Trophoblast cell (in vitro differentiated cells and primary cell): ENCODE data around the gene JPT1.

ENCODE experiments used
- DNase-seq, 2 donors: peaks; one replicate each; pipeline ENCODE4 v3.0.0-alpha.2; 2016
- H2AFZ ChIP-seq: 2 replicates; pipeline ENCODE4 v1.6.1; 2013; ENCODE audit warnings: low read length, moderate library complexity, mild to moderate bottlenecking; ENCODE audit not compliant: insufficient read depth, poor library complexity
- H2AK5ac ChIP-seq: 2 replicates; pipeline ENCODE4 v1.6.1; 2013; ENCODE audit warnings: mild to moderate bottlenecking, low read length
- H2BK120ac ChIP-seq: 2 replicates; pipeline ENCODE4 v1.6.1; 2013; ENCODE audit warnings: low read length, mild to moderate bottlenecking, moderate library complexity; ENCODE audit not compliant: insufficient read depth, poor library complexity
- H2BK12ac ChIP-seq: 2 replicates; pipeline ENCODE4 v1.6.1; 2013; ENCODE audit warnings: mild to moderate bottlenecking, low read length, moderate library complexity
- H2BK5ac ChIP-seq: 2 replicates; pipeline ENCODE4 v1.6.1; 2013; ENCODE audit warnings: low read length, low read depth, moderate library complexity, mild to moderate bottlenecking; ENCODE audit not compliant: poor library complexity
- H3K14ac ChIP-seq: 2 replicates; pipeline ENCODE4 v1.6.1; 2013; ENCODE audit warnings: mild to moderate bottlenecking, low read length
- H3K18ac ChIP-seq: 2 replicates; pipeline ENCODE4 v1.6.1; 2013; ENCODE audit warnings: mild to moderate bottlenecking, low read length
- H3K23ac ChIP-seq: 2 replicates; pipeline ENCODE4 v1.6.1; 2013; ENCODE audit warnings: low read length
- H3K27ac ChIP-seq: 2 replicates; pipeline ENCODE4 v1.5.1; 2013; ENCODE audit warnings: low read depth, mild to moderate bottlenecking, inconsistent platforms, low read length, moderate library complexity
- H3K27me3 ChIP-seq: 2 replicates; pipeline ENCODE4 v1.6.1; 2013; ENCODE audit warnings: inconsistent platforms, mild to moderate bottlenecking, low read length, moderate library complexity; ENCODE audit not compliant: insufficient read depth
- H3K36me3 ChIP-seq, 2 experiments: 1 replicate in 1 of 2; 2 replicates in 1 of 2; pipeline ENCODE4 v1.6.1; 2013; ENCODE audit warnings: low read length in 2 of 2, mild to moderate bottlenecking in 2 of 2, moderate library complexity in 1 of 2; ENCODE audit not compliant: insufficient read depth in 2 of 2, control insufficient read depth in 1 of 2
- H3K4ac ChIP-seq: 2 replicates; pipeline ENCODE4 v1.6.1; 2013; ENCODE audit warnings: low read depth, mild to moderate bottlenecking, low read length, moderate library complexity
- H3K4me1 ChIP-seq, 2 experiments: 1 replicate in 1 of 2; 2 replicates in 1 of 2; pipeline ENCODE4 v1.6.1; 2013; ENCODE audit warnings: low read length in 2 of 2, mild to moderate bottlenecking in 2 of 2, moderate library complexity in 1 of 2; ENCODE audit not compliant: insufficient read depth in 2 of 2, control insufficient read depth in 1 of 2
- H3K4me2 ChIP-seq: 2 replicates; pipeline ENCODE4 v1.6.1; 2013; ENCODE audit warnings: inconsistent platforms, mild to moderate bottlenecking, low read length, moderate library complexity
- H3K4me3 ChIP-seq: 2 replicates; pipeline ENCODE4 v1.5.1; 2013; ENCODE audit warnings: mild to moderate bottlenecking, low read depth, low read length, inconsistent platforms
- H3K79me1 ChIP-seq: one replicate; pipeline ENCODE4 v1.6.1; 2013; ENCODE audit warnings: low read length
- H3K79me2 ChIP-seq: 2 replicates; pipeline ENCODE4 v1.6.1; 2013; ENCODE audit warnings: low read length, mild to moderate bottlenecking; ENCODE audit not compliant: control insufficient read depth, insufficient read depth, poor library complexity
- H3K9ac ChIP-seq: 2 replicates; pipeline ENCODE4 v1.6.1; 2013; ENCODE audit warnings: mild to moderate bottlenecking, low read length
- H3K9me3 ChIP-seq: 2 replicates; pipeline ENCODE4 v1.6.1; 2013; ENCODE audit warnings: low read depth, mild to moderate bottlenecking, control low read depth, inconsistent platforms, low read length; ENCODE audit not compliant: insufficient read depth
- H4K12ac ChIP-seq: 2 replicates; pipeline ENCODE4 v1.6.1; 2013; ENCODE audit warnings: low read depth, mild to moderate bottlenecking, low read length, moderate library complexity
- H4K8ac ChIP-seq: 2 replicates; pipeline ENCODE4 v1.6.1; 2013; ENCODE audit warnings: low read depth, mild to moderate bottlenecking, low read length, moderate library complexity
- H4K91ac ChIP-seq: one replicate; pipeline ENCODE4 v1.6.1; 2013; ENCODE audit warnings: low read depth, mild to moderate bottlenecking, low read length, moderate library complexity
- WGBS: extraction: QIAGEN DNeasy Blood & Tissue Kit; methylation state at CpG from one replicate; pipeline ENCODE4 v1.1.7; 2013; ENCODE audit warnings: missing lambda C conversion rate; ENCODE audit not compliant: insufficient read length, insufficient coverage; ENCODE audit errors: extremely low coverage; 5-methylcytosine and 5-hydroxymethylcytosine counted together

JPT1 gene

GRCh38 chr17:75188614-75189013 lies 34.3 kb upstream of the JPT1 start:
- Histone ChIP-seq H2BK5ac (no peak overlapping the region), H3K18ac (no peak overlapping the region), H3K14ac (no peak overlapping the region), H4K91ac (no peak overlapping the region), H3K4me2 (no peak overlapping the region), H3K23ac (no peak overlapping the region), H3K4me1 (no peaks in the 10 kb centered on the region), H3K36me3 (no peaks in the 10 kb centered on the region), H3K9me3 (no peaks in the 10 kb centered on the region), H2BK120ac (no peak overlapping the region), H3K79me1 (no peaks in the 10 kb centered on the region), H3K9ac (no peak overlapping the region), H3K79me2 (no peaks in the 10 kb centered on the region), H3K27me3 (no peaks in the 10 kb centered on the region), H2AFZ (no peak overlapping the region), H2BK12ac (no peak overlapping the region), H3K4me3 (no peak overlapping the region), H3K4ac (no peak overlapping the region), H4K8ac (no peak overlapping the region), H2AK5ac (no peak overlapping the region), H3K27ac (no peak overlapping the region), H4K12ac (no peak overlapping the region)
- DNase-seq = no peak
- no CpG with 5 or more reads among the region's 6 CpGs for WGBS

DNA sequence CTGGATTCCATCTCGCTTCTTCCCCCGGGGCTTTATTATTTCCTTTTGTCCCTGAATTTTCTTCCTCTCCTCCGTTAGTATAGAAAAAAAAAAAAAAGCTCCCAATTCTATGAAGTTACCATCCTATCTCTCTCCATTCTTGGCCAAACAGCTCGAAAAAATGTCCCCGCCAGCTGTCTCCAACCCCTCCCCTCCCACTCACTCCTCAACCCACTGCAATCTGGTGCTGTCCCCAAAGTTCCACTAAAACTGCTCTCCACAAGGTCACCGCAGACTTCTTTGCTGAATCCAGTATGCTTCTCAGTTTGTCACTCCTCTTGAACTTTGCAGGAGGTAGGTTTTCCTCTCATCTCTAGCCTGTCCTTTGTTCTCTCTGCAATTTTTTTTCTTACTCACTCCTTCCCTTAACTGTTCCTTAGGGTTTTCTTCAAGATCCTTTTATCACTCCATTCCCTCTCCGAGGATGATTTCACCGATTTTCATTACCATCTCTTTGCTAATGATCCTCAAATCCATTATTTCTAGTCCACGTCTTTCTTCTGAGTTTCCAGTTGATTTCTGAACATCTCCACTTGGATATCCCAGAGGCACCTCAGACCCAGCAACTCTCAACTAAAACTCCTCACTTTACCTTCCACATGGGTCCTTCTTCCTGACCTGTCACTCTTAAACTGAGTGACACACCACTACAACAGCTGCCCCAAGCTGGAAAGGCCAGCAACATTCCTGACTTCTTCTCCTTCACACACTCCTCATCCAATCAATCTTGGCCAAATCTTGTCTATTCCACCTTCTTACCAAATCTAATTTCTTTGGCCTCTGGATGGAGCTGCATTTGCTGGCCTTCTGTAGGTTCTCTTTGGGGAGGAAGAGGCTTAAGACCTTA lies 29.9 kb upstream of the JPT1 start:
- no peak overlapping the region for H4K8ac ChIP-seq
- H4K12ac ChIP-seq = no peak overlapping the region
- no peak overlapping the region for H2BK120ac ChIP-seq
- H2BK12ac ChIP-seq = no peak overlapping the region
- H3K9me3 ChIP-seq = no peaks in the 10 kb centered on the region
- H3K9ac ChIP-seq = no peak overlapping the region
- no peaks in the 10 kb centered on the region for H3K27me3 ChIP-seq
- H2BK5ac ChIP-seq = no peak overlapping the region
- peaks cover 11% of the 10 kb centered on the region for H3K79me1 ChIP-seq
- DNase-seq = no peak
- no peak overlapping the region for H3K4ac ChIP-seq
- peaks cover 8 to 10% of the 10 kb centered on the region in 2 experiments for H3K36me3 ChIP-seq
- no peak overlapping the region for H3K14ac ChIP-seq
- H4K91ac ChIP-seq = no peak overlapping the region
- H3K4me1 ChIP-seq = peaks cover 2 to 4% of the 10 kb centered on the region in 2 experiments
- no peak overlapping the region for H2AFZ ChIP-seq
- H3K79me2 ChIP-seq = peaks cover 18% of the 10 kb centered on the region
- no peak overlapping the region for H3K27ac ChIP-seq
- no peak overlapping the region for H3K4me3 ChIP-seq
- WGBS = no CpG with 5 or more reads among the region's 9 CpGs
- H3K18ac ChIP-seq = no peak overlapping the region
- H3K23ac ChIP-seq = no peak overlapping the region
- no peak overlapping the region for H3K4me2 ChIP-seq
- H2AK5ac ChIP-seq = no peak overlapping the region

- peak within 1 kb of the TSS; percentile 94 for H3K18ac ChIP-seq
- no peak within 1 kb of the TSS for H3K23ac ChIP-seq
- H3K79me1 ChIP-seq = peaks cover 11% of the 10 kb centered on the region
- H3K4me1 ChIP-seq = peaks cover 2 to 4% of the 10 kb centered on the region in 2 experiments
- peak within 1 kb of the TSS; percentile 85 for H3K9ac ChIP-seq
- peak within 1 kb of the TSS; percentile 83 for H2AFZ ChIP-seq
- peak within 1 kb of the TSS; percentile 94 for H3K27ac ChIP-seq
- peak within 1 kb of the TSS; percentile 97 for H2AK5ac ChIP-seq
- peak within 1 kb of the TSS; percentile 71 for H2BK5ac ChIP-seq
- H3K27me3 ChIP-seq = no peaks in the 10 kb centered on the region
- peak within 1 kb of the TSS; percentile 96 for H3K4me3 ChIP-seq
- peak; percentile 91 to 97 for DNase-seq
- H3K79me2 ChIP-seq = peaks cover 20% of the 10 kb centered on the region
- no CpG with 5 or more reads among the region's 92 CpGs for WGBS
- H4K8ac ChIP-seq = peak within 1 kb of the TSS; percentile 93
- H3K14ac ChIP-seq = peak within 1 kb of the TSS; percentile 98
- H3K4ac ChIP-seq = peak within 1 kb of the TSS; percentile 100
- H3K9me3 ChIP-seq = no peaks in the 10 kb centered on the region
- H3K4me2 ChIP-seq = peak within 1 kb of the TSS; percentile 92
- peak within 1 kb of the TSS; percentile 100 for H4K12ac ChIP-seq
- H4K91ac ChIP-seq = peak within 1 kb of the TSS; percentile 92
- H3K36me3 ChIP-seq = peaks cover 15 to 20% of the 10 kb centered on the region in 2 experiments
- H2BK120ac ChIP-seq = peak within 1 kb of the TSS; percentile 84
- no peak within 1 kb of the TSS for H2BK12ac ChIP-seq
Observed at GRCh38 chr17:75182569-75183436, 28.5 kb upstream of the JPT1 start, which contains the start of gene SUMO2. TSS of gene SUMO2 (minus strand) at chr17:75182959. CDS start at chr17:75182834, 125 bp downstream.

- Histone ChIP-seq H3K14ac (peak overlapping the region; percentile 98), H3K18ac (peak overlapping the region; percentile 94), H3K27me3 (no peaks in the 10 kb centered on the region), H3K9me3 (no peaks in the 10 kb centered on the region), H4K91ac (peak overlapping the region; percentile 87), H4K8ac (peak overlapping the region; percentile 81), H2AK5ac (peak overlapping the region; percentile 97), H3K23ac (no peak overlapping the region), H2BK120ac (peak overlapping the region; percentile 76), H3K27ac (peak overlapping the region; percentile 94), H3K4me2 (peak overlapping the region; percentile 92), H2BK5ac (peak overlapping the region; percentile 71), H3K4me1 (peaks cover 2 to 4% of the 10 kb centered on the region in 2 experiments), H3K79me1 (peaks cover 11% of the 10 kb centered on the region), H3K9ac (peak overlapping the region; percentile 85), H2AFZ (peak overlapping the region; percentile 56), H3K4ac (peak overlapping the region; percentile 100), H3K36me3 (peaks cover 21 to 25% of the 10 kb centered on the region in 2 experiments), H2BK12ac (no peak overlapping the region), H4K12ac (peak overlapping the region; percentile 65), H3K79me2 (peaks cover 20% of the 10 kb centered on the region), H3K4me3 (peak overlapping the region; percentile 96)
- no peak for DNase-seq
- WGBS = no CpG with 5 or more reads among the region's 33 CpGs
Observed at GRCh38 chr17:75182319-75182568, 27.9 kb upstream of the JPT1 start.
